ENCODE measurements around the gene BMERB1. TPM values are rescaled to one million over a fixed set of nuclear protein-coding genes. Genes with fewer than 3 reads are reported as not detected.

The BMERB1 gene
- total RNA-seq, 2 experiments from 2014 or later: 0.85 to 0.98 TPM

- no peaks in the 10 kb centered on the region for H3K9me3 Mint-ChIP-seq
- Histone ChIP-seq H3K36me3 (ENCODE audit: insufficient read depth, low read length) (no peaks in the 10 kb centered on the region), H3K9me3 (ENCODE audit: control insufficient read depth in 1 of 2, insufficient read depth in 1 of 2, low read length in 2 of 2) (no peaks in the 10 kb centered on the region), H3K4me1 (ENCODE audit: insufficient read depth, low read length) (no peaks in the 10 kb centered on the region), H3K27ac (ENCODE audit: low read depth in 1 of 2, low read length in 2 of 2) (no peak overlapping the region), H3K4me3 (ENCODE audit: low read length) (no peak overlapping the region), H3K27me3 (ENCODE audit: control insufficient read depth in 1 of 2, insufficient read depth in 2 of 2, low read length in 2 of 2) (no peaks in the 10 kb centered on the region)
- H3K27me3 Mint-ChIP-seq: peaks cover 6% of the 10 kb centered on the region
- no peaks in the 10 kb centered on the region for H3K36me3 Mint-ChIP-seq (ENCODE audit: low read depth)
- ATAC-seq (ENCODE audit: poor library complexity) (no peak), DNase-seq (no peak)
- no peaks in the 10 kb centered on the region for H3K4me1 Mint-ChIP-seq (ENCODE audit: low read depth)
- H3K27ac Mint-ChIP-seq: no peak overlapping the region
- no peak for TF ChIP-seq CTCF (IDR thresholded peaks at IDR 0.05)
- intact Hi-C loops (cut with DNase I, micrococcal nuclease): no loop called here
- no peak overlapping the region for H3K4me3 Mint-ChIP-seq
- CTCF ChIA-PET: no interaction called here
- POLR2A ChIA-PET: no interaction called here
These were observed 49.5 kb downstream of the BMERB1 start for GRCh38 chr16:15483857-15484256.

- Mint-ChIP-seq H3K27ac (no peak overlapping the region), H3K4me1 (ENCODE audit: low read depth) (no peaks in the 10 kb centered on the region), H3K27me3 (peaks cover 6% of the 10 kb centered on the region), H3K4me3 (no peak overlapping the region), H3K36me3 (ENCODE audit: low read depth) (no peaks in the 10 kb centered on the region), H3K9me3 (no peaks in the 10 kb centered on the region)
- Histone ChIP-seq H3K4me3 (ENCODE audit: low read length) (no peak overlapping the region), H3K27ac (ENCODE audit: low read depth in 1 of 2, low read length in 2 of 2) (no peak overlapping the region), H3K4me1 (ENCODE audit: insufficient read depth, low read length) (no peaks in the 10 kb centered on the region), H3K36me3 (ENCODE audit: insufficient read depth, low read length) (no peaks in the 10 kb centered on the region), H3K27me3 (ENCODE audit: control insufficient read depth in 1 of 2, insufficient read depth in 2 of 2, low read length in 2 of 2) (no peaks in the 10 kb centered on the region), H3K9me3 (ENCODE audit: control insufficient read depth in 1 of 2, insufficient read depth in 1 of 2, low read length in 2 of 2) (no peaks in the 10 kb centered on the region)
- no peak for DNase-seq
- CTCF ChIA-PET: no interaction called here
- intact Hi-C loops (cut with DNase I, micrococcal nuclease): no loop called here
- TF ChIP-seq CTCF (IDR thresholded peaks at IDR 0.05): no peak
- no peak for ATAC-seq (ENCODE audit: poor library complexity)
- POLR2A ChIA-PET: no interaction called here
These were observed 50.3 kb downstream of the BMERB1 start for GRCh38 chr16:15484662-15485061.

GRCh38 chr16:15485175-15485574 is 50.8 kb downstream of the BMERB1 start:
- Mint-ChIP-seq H3K9me3 (no peaks in the 10 kb centered on the region), H3K4me1 (ENCODE audit: low read depth) (no peaks in the 10 kb centered on the region), H3K27me3 (peaks cover 6% of the 10 kb centered on the region), H3K27ac (no peak overlapping the region), H3K36me3 (ENCODE audit: low read depth) (no peaks in the 10 kb centered on the region), H3K4me3 (no peak overlapping the region)
- ChIA-PET POLR2A (no interaction called here), CTCF (no interaction called here)
- Histone ChIP-seq H3K9me3 (ENCODE audit: control insufficient read depth in 1 of 2, insufficient read depth in 1 of 2, low read length in 2 of 2) (no peaks in the 10 kb centered on the region), H3K4me1 (ENCODE audit: insufficient read depth, low read length) (no peaks in the 10 kb centered on the region), H3K4me3 (ENCODE audit: low read length) (no peak overlapping the region), H3K27ac (ENCODE audit: low read depth in 1 of 2, low read length in 2 of 2) (no peak overlapping the region), H3K27me3 (ENCODE audit: control insufficient read depth in 1 of 2, insufficient read depth in 2 of 2, low read length in 2 of 2) (no peaks in the 10 kb centered on the region), H3K36me3 (ENCODE audit: insufficient read depth, low read length) (no peaks in the 10 kb centered on the region)
- DNase-seq: no peak
- ATAC-seq (ENCODE audit: poor library complexity): no peak
- no peak for TF ChIP-seq CTCF (IDR thresholded peaks at IDR 0.05)
- intact Hi-C loops (cut with DNase I, micrococcal nuclease): no loop called here
